Tibial artery (tissue), 4 donors: ENCODE results near the gene ZC3H15.
A peak's percentile ranks its signal among the peaks of the same experiment; 100 is the strongest.

Experiments used
- DNase-seq, 2 donors: peaks; one replicate each; pipeline ENCODE4 v3.0.0-alpha.2; 2019
- H3K27ac ChIP-seq, 2 donors: fragments of 200-600 bp; sonication (generic) in 1 of 2; 1 replicate in 1 of 2; 2 replicates in 1 of 2; pipeline ENCODE4 v1.5.1; 2018 to 2019; ENCODE audit warnings: mild to moderate bottlenecking in 1 of 2
- H3K27me3 ChIP-seq, 2 donors: fragments of 200-600 bp; sonication (generic) in 1 of 2; one replicate each; pipeline versions ENCODE4 v1.5.1 to v1.6.0; 2016 to 2019
- H3K36me3 ChIP-seq, 3 donors: fragments of 200-600 bp; sonication (generic) in 2 of 3; one replicate each; pipeline ENCODE4 v1.5.1; 2016 to 2019; ENCODE audit warnings: mild to moderate bottlenecking in 2 of 3
- H3K4me1 ChIP-seq, 4 donors: fragments of 200-600 bp; sonication (generic) in 2 of 4; 1 replicate in 3 of 4; 2 replicates in 1 of 4; pipeline ENCODE4 v1.5.1; 2016 to 2019
- H3K4me3 ChIP-seq, 2 donors: fragments of 200-600 bp; sonication (generic) in 1 of 2; 1 replicate in 1 of 2; 2 replicates in 1 of 2; pipeline ENCODE4 v1.5.1; 2018 to 2019; ENCODE audit warnings: mild to moderate bottlenecking in 2 of 2
- H3K9me3 ChIP-seq, 3 donors: fragments of 200-600 bp; sonication (generic) in 1 of 3; one replicate each; pipeline ENCODE4 v1.5.1; 2016 to 2019
- CTCF ChIP-seq, 2 experiments: fragments of 200-600 bp in 1 of 2; fragments of 450-650 bp in 1 of 2; IDR thresholded peaks; one replicate each; pipeline ENCODE4 v1.5.1; 2017 to 2019; ENCODE audit warnings: antibody characterized with exemption in 2 of 2, mild to moderate bottlenecking in 1 of 2, moderate library complexity in 1 of 2
- intact Hi-C: fragments of 100-400 bp; cut with DNase I; formaldehyde crosslinking; loops from one replicate; pipeline ENCODE4 v1.15.0; 2023; ENCODE audit warnings: low total_unique reads

The ZC3H15 gene

DNA sequence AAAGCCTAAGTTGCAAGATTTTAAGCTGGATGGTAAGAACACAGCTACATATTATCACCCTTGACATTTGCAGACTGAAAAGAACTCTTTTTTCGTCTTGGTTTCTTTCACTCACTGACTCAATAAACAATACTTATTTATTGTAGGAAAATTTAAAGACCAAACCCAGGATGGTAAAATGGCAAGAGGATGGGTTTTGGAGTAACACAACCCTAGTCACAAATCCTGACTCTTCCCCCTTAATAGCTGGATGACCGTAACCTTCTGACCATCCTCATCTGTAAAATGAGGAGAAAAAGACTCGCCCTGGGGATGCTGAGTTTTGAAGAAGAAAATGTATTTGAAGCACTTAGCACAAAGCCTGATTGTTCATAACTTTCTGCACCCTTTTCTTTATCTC is 48.3 kb downstream of the ZC3H15 start:
- intact Hi-C loops: no loop called here
- DNase-seq: no peak
- no peak overlapping the region for H3K4me3 ChIP-seq
- no peak for TF ChIP-seq CTCF (IDR thresholded peaks at IDR 0.05)
- H3K27me3 ChIP-seq: no peaks in the 10 kb centered on the region
- H3K9me3 ChIP-seq: no peaks in the 10 kb centered on the region
- H3K36me3 ChIP-seq: no peaks in the 10 kb centered on the region
- H3K27ac ChIP-seq: no peak overlapping the region
- H3K4me1 ChIP-seq: peaks cover 0 to 4% (median 0%) of the 10 kb centered on the region in 4 donors

DNA sequence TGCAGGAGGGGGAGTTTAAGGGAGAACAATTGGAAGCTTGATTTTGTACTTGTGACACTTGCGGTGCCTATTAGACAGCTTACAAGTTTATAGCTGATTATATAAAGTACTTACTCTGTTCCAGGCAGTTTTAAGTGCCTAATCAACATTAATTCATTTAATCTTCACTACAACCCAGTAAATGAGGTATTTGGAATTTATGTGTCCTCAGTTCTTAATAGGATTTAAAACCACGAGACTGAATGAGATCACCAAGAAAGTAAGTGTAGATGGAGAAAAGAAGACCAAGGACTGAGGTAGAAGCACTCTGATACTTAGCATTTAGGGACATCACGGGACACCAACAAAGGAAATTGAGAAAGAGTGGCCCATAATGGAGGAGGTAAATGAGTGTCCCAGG is 49.8 kb downstream of the ZC3H15 start:
- peaks cover 0 to 4% (median 0%) of the 10 kb centered on the region in 4 donors for H3K4me1 ChIP-seq
- no peak for TF ChIP-seq CTCF (IDR thresholded peaks at IDR 0.05)

DNA sequence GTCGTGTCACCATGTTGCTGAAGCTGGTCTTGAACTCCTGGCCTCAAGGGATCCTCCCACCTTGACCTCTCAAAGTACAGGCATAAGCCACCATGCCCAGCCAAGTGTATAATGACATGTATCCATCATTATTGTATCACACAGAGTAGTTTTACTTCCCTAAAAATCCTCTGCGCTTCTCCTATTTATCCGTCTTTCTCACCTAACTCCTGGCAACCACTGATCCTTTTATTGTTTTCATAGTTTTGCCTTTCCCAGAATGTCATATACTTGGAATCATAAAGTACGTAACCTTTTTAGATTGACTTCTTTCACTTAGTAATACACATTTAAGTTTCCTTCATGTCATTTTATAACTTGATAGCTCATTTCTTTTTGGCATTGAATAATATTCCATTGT is 51.0 kb downstream of the ZC3H15 start:
- no peak for DNase-seq
- TF ChIP-seq CTCF (IDR thresholded peaks at IDR 0.05): no peak
- no peaks in the 10 kb centered on the region for H3K9me3 ChIP-seq

More for the DNA sequence above, 49.8 kb downstream of the ZC3H15 start:
- DNase-seq: no peak
- Histone ChIP-seq H3K36me3 (no peaks in the 10 kb centered on the region), H3K27ac (no peak overlapping the region), H3K9me3 (no peaks in the 10 kb centered on the region), H3K4me3 (no peak overlapping the region), H3K27me3 (no peaks in the 10 kb centered on the region)
- intact Hi-C loops: no loop called here

GRCh38 chr2:186540941-186541340 is 54.9 kb downstream of the ZC3H15 start:
- H3K4me3 ChIP-seq: no peak overlapping the region
- H3K36me3 ChIP-seq: no peaks in the 10 kb centered on the region
- DNase-seq: no peak
- H3K9me3 ChIP-seq: no peaks in the 10 kb centered on the region
- intact Hi-C loops: no loop called here
- no peaks in the 10 kb centered on the region for H3K27me3 ChIP-seq
- peaks cover 0 to 19% (median 6%) of the 10 kb centered on the region in 4 donors for H3K4me1 ChIP-seq
- no peak overlapping the region for H3K27ac ChIP-seq
- TF ChIP-seq CTCF (IDR thresholded peaks at IDR 0.05): no peak

More for the DNA sequence above, 51.0 kb downstream of the ZC3H15 start:
- no peak overlapping the region for H3K4me3 ChIP-seq
- H3K27me3 ChIP-seq: no peaks in the 10 kb centered on the region
- intact Hi-C loops: no loop called here
- H3K27ac ChIP-seq: no peak overlapping the region
- H3K4me1 ChIP-seq: peaks cover 0 to 4% (median 0%) of the 10 kb centered on the region in 4 donors
- no peaks in the 10 kb centered on the region for H3K36me3 ChIP-seq

- no peaks in the 10 kb centered on the region for H3K36me3 ChIP-seq
- no peaks in the 10 kb centered on the region for H3K27me3 ChIP-seq
- H3K4me3 ChIP-seq: no peak overlapping the region
- intact Hi-C loops: no loop called here
- DNase-seq: no peak
- no peak for TF ChIP-seq CTCF (IDR thresholded peaks at IDR 0.05)
- H3K4me1 ChIP-seq: peaks cover 0 to 30% (median 8%) of the 10 kb centered on the region in 4 donors
- no peak overlapping the region for H3K27ac ChIP-seq
- no peaks in the 10 kb centered on the region for H3K9me3 ChIP-seq
Measured at GRCh38 chr2:186542002-186542401, 55.9 kb downstream of the ZC3H15 start.

DNA sequence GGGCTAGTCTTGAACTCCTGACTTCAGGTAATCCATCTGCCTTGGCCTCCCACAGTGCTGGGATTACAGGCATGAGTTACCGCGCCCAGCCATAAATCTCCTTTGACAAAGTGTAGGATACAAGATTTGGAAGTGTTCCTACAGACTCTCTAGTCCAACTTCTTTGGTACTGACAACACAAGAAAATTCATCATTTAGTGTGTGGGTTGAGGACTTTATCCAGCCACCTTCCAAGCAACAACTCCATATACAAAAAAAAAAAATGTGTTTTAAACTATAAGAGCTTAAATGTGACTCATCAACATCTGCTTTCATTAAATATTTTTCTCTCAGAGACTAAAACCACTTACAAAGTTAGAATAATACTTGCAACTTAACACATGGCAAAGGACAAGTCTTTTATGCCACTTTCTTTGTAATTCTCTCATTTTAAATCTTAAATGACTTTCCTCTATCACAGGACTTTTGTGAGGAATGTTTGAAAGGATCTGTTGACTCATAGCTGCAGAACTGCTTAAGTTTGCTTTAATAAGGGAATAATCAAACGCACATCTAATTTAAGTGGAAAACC is 57.6 kb downstream of the ZC3H15 start:
- Histone ChIP-seq H3K4me3 (no peak overlapping the region), H3K4me1 (peaks cover 0 to 33% (median 8%) of the 10 kb centered on the region in 4 donors), H3K27ac (peak overlapping the region; percentile 23 to 55), H3K9me3 (no peaks in the 10 kb centered on the region), H3K36me3 (no peaks in the 10 kb centered on the region), H3K27me3 (no peaks in the 10 kb centered on the region)
- TF ChIP-seq CTCF (IDR thresholded peaks at IDR 0.05): no peak
- DNase-seq: no peak
- intact Hi-C loops: no loop called here
